MM.1S (cell line): ENCODE measurements around the gene YY1.

Experiments used
- EZH2 ChIP-seq: fragments of 300-600 bp; sonication (generic); optimal IDR thresholded peaks from 2 replicates; pipeline ENCODE3; 2017; ENCODE audit warnings: low read depth, mild to moderate bottlenecking, antibody characterized with exemption, low read length, mixed read lengths
- TF ChIP-seq, protein P1 (sequence below): fragments of 300-600 bp; sonication (generic); IDR thresholded peaks from 2 replicates; pipeline ENCODE4 v1.5.1; 2016; ENCODE audit warnings: antibody characterized with exemption, low read length, mixed read lengths

DNA sequence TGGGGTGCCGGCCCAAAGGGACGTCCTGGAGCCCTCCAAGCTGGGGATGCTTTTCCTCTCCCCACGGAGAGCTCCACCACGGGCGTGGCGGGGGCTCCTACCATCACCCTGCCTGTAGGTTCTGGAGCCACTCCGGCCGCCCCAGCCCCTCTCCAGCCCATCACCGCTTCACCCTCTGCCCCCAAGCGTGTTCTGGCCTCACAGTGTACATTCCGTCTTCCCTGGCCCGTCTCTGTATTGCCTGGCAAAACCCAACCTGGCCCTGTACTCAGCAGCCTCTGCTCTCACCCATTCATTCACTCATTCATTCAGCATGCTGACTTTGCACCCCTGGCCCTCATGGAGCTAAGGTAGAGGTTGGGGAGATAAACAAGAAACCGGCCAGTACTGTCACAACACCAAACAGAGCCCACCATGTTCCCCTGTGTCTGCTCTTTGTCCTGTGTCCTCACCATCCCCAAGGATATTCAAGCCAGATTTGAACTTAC lies 47.0 kb downstream of the YY1 start:
- TF ChIP-seq, protein P1, sequence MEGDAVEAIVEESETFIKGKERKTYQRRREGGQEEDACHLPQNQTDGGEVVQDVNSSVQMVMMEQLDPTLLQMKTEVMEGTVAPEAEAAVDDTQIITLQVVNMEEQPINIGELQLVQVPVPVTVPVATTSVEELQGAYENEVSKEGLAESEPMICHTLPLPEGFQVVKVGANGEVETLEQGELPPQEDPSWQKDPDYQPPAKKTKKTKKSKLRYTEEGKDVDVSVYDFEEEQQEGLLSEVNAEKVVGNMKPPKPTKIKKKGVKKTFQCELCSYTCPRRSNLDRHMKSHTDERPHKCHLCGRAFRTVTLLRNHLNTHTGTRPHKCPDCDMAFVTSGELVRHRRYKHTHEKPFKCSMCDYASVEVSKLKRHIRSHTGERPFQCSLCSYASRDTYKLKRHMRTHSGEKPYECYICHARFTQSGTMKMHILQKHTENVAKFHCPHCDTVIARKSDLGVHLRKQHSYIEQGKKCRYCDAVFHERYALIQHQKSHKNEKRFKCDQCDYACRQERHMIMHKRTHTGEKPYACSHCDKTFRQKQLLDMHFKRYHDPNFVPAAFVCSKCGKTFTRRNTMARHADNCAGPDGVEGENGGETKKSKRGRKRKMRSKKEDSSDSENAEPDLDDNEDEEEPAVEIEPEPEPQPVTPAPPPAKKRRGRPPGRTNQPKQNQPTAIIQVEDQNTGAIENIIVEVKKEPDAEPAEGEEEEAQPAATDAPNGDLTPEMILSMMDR = no peak
- TF ChIP-seq EZH2 = no peak
